A673 (cell line): ENCODE data around the gene FFAR1. TPM values are rescaled to one million over a fixed set of nuclear protein-coding genes. Genes with fewer than 3 reads are reported as not detected.

Experiments
- BruUV-seq: library from RNA; stranded (reverse); fragments of 400-500 nt; replicated peaks from 2 replicates; lab custom pipeline; 2021; lab: Mats Ljungman, UMichigan
- CTCF ChIA-PET: fragments of 300-600 bp; sonication (Branson Sonifier 250); formaldehyde crosslinking; loops from one replicate; lab custom pipeline; 2022; ENCODE audit warnings: antibody characterized with exemption; lab: Charles Lee
- POLR2A ChIA-PET: fragments of 300-600 bp; sonication (Branson Sonifier 250); formaldehyde crosslinking; loops from one replicate; lab custom pipeline; 2022; ENCODE audit warnings: antibody characterized with exemption; ENCODE audit not compliant: low non-redundant PET; lab: Charles Lee
- DNase-seq: peaks from one replicate; pipeline ENCODE4 v3.0.0-alpha.2; 2015; ENCODE audit warnings: low spot score
- H3K27ac ChIP-seq: fragments of 200-600 bp; sonication (generic); 2 replicates; pipeline ENCODE4 v1.5.1; 2016; ENCODE audit warnings: mixed run types, low read depth, mild to moderate bottlenecking, mixed read lengths, antibody characterized with exemption, low read length; ENCODE audit not compliant: poor library complexity, severe bottlenecking
- H3K27me3 ChIP-seq: fragments of 200-600 bp; sonication (generic); replicated peaks from 2 replicates; pipeline ENCODE4 v1.6.1; 2017; ENCODE audit warnings: mixed run types, low read depth, mild to moderate bottlenecking, mixed read lengths, antibody characterized with exemption, low read length; ENCODE audit not compliant: insufficient read depth, poor library complexity
- H3K36me3 ChIP-seq: fragments of 200-600 bp; sonication (generic); 2 replicates; pipeline ENCODE4 v1.6.1; 2016; ENCODE audit warnings: mixed run types, mild to moderate bottlenecking, mixed read lengths, antibody characterized with exemption, low read length; ENCODE audit not compliant: insufficient read depth, poor library complexity, severe bottlenecking
- H3K4me1 ChIP-seq: fragments of 200-600 bp; sonication (generic); 2 replicates; pipeline ENCODE4 v1.6.1; 2017; ENCODE audit warnings: mixed run types, mild to moderate bottlenecking, mixed read lengths, antibody characterized with exemption, low read length; ENCODE audit not compliant: insufficient read depth, poor library complexity, severe bottlenecking
- H3K4me3 ChIP-seq: fragments of 200-600 bp; sonication (generic); 2 replicates; pipeline ENCODE4 v1.5.1; 2016; ENCODE audit warnings: low read depth, mixed run types, mild to moderate bottlenecking, mixed read lengths, low read length; ENCODE audit not compliant: poor library complexity, severe bottlenecking
- H3K9me3 ChIP-seq: fragments of 200-600 bp; sonication (generic); 2 replicates; pipeline ENCODE4 v1.6.1; 2016; ENCODE audit warnings: mixed run types, low read depth, mild to moderate bottlenecking, mixed read lengths, antibody characterized with exemption, low read length; ENCODE audit not compliant: poor library complexity, severe bottlenecking
- EZH2 ChIP-seq: fragments of 200-600 bp; sonication (generic); IDR thresholded peaks from 2 replicates; pipeline ENCODE4 v1.6.1; 2017; ENCODE audit warnings: borderline replicate concordance, low read depth, mild to moderate bottlenecking, mixed read lengths, antibody characterized with exemption, low read length; ENCODE audit not compliant: poor library complexity, severe bottlenecking
- intact Hi-C: fragments of 100-400 bp; cut with micrococcal nuclease; formaldehyde crosslinking; loops from one replicate; pipeline ENCODE4 v1.10.0; 2022; ENCODE audit not compliant: unreplicated experiment
- total RNA-seq: library from RNA; stranded (reverse); gene quantifications from 2 replicates; pipeline ENCODE4 v1.2.3, GENCODE V29; 2021
- TF ChIP-seq, protein P1 (sequence below): fragments of 300-800, 200-600 bp; sonication (generic); conservative IDR thresholded peaks from 2 replicates; pipeline ENCODE4 v1.5.1; 2017; ENCODE audit warnings: low read depth, mild to moderate bottlenecking, antibody characterized with exemption, low read length, moderate library complexity, mixed read lengths

The FFAR1 gene
- total RNA-seq, 1 experiment from 2014 or later: not detected

DNA sequence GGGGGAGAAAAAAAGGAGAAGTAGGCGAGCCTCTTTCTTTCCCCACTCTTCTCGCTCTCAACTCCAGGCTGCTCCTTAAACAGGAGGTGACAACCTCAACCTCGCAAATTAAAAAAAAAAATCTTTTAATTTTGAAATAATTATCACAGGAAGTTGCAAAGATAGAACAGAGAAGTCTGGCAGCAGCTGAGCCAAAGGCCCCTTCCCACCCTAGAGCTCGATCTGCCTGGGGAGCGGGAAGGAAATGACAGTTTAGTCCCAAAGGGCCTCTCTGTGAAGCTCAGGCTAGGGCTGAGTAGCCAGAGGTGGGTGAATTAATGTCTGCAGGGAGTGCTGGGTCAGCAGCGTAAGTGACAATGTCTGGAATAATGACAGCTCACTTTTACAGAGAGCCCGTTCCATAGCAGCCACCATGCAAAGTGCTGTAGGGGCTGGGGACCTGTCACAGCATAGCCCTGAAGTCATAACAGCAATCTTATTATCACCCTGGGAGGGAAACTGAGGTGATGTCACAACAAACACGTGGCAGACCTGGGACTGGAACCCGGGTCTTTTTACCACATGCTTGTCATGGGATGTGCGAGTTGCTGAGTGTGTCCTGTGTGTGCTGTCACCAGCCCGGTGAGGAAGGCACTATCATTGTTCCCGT lies 27.5 kb upstream of the FFAR1 start:
- BruUV-seq: no TSS peak

DNA sequence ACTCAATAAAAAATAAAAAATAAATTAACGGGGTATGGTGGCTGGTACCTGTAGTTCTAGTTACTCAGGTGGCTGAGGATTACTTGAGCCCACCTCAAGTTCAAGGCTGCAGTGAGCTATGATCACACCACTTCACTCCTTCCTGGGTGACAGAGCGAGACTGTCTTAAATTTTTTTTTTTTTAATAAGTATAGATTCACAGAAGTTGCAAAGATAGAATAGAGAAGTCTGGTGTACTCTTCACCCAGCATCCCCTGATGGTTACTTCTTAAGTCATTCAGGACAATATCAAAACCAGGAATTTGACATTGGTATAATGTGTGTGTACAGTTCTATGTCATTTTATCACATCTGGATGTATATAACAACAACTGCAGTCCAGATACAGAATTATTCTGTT lies 26.4 kb upstream of the FFAR1 start:
- no peak for DNase-seq
- Histone ChIP-seq H3K4me3 (no peak overlapping the region), H3K4me1 (no peaks in the 10 kb centered on the region), H3K27me3 (peaks cover 6% of the 10 kb centered on the region), H3K36me3 (no peaks in the 10 kb centered on the region), H3K27ac (no peak overlapping the region), H3K9me3 (no peaks in the 10 kb centered on the region)
- POLR2A ChIA-PET: no interaction called here
- TF ChIP-seq, protein P1, sequence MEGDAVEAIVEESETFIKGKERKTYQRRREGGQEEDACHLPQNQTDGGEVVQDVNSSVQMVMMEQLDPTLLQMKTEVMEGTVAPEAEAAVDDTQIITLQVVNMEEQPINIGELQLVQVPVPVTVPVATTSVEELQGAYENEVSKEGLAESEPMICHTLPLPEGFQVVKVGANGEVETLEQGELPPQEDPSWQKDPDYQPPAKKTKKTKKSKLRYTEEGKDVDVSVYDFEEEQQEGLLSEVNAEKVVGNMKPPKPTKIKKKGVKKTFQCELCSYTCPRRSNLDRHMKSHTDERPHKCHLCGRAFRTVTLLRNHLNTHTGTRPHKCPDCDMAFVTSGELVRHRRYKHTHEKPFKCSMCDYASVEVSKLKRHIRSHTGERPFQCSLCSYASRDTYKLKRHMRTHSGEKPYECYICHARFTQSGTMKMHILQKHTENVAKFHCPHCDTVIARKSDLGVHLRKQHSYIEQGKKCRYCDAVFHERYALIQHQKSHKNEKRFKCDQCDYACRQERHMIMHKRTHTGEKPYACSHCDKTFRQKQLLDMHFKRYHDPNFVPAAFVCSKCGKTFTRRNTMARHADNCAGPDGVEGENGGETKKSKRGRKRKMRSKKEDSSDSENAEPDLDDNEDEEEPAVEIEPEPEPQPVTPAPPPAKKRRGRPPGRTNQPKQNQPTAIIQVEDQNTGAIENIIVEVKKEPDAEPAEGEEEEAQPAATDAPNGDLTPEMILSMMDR: no peak
- no peak for TF ChIP-seq EZH2
- BruUV-seq: no TSS peak
- CTCF ChIA-PET: no interaction called here
- intact Hi-C loops: no loop called here

More for the DNA sequence above, 27.5 kb upstream of the FFAR1 start:
- Histone ChIP-seq H3K9me3 (no peaks in the 10 kb centered on the region), H3K27ac (no peak overlapping the region), H3K4me3 (no peak overlapping the region), H3K27me3 (peaks cover 3% of the 10 kb centered on the region), H3K4me1 (no peaks in the 10 kb centered on the region), H3K36me3 (no peaks in the 10 kb centered on the region)
- CTCF ChIA-PET: no interaction called here
- DNase-seq: peak; percentile 44
- TF ChIP-seq, protein P1: no peak
- TF ChIP-seq EZH2: no peak
- POLR2A ChIA-PET: no interaction called here
- intact Hi-C loops: no loop called here

DNA sequence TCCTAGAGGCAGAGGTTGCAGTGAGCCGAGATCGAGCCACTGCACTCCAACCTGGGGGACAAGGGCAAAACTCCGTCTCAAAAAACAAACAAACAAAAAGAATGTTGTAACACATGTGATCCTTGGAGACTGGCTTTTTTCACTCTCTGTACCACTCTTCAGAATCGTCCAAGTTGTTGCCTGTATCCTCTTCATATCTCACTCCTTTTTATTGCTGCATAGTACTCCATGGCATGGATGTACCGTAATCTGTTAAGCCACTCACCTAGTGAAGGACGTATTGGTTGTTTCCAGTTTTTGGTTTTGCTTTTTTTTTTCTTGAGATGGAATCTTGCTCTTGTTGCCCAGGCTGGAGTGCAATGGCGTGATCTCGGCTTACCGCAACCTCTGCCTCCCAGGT lies 25.7 kb upstream of the FFAR1 start:
- BruUV-seq: no TSS peak
- ChIA-PET POLR2A (no interaction called here), CTCF (no interaction called here)
- no peak overlapping the region for H3K4me3 ChIP-seq
- H3K27me3 ChIP-seq: peaks cover 6% of the 10 kb centered on the region
- intact Hi-C loops: no loop called here
- TF ChIP-seq, protein P1: no peak
- no peak for TF ChIP-seq EZH2
- H3K4me1 ChIP-seq: no peaks in the 10 kb centered on the region
- H3K36me3 ChIP-seq: no peaks in the 10 kb centered on the region
- DNase-seq: no peak
- H3K9me3 ChIP-seq: no peaks in the 10 kb centered on the region
- no peak overlapping the region for H3K27ac ChIP-seq
